NCI-H187 treated with DMSO at 0.1 percent for 48 hours (cell line): ENCODE data around the gene SKIC3.

ENCODE experiments used
- DNase-seq: peaks from one replicate; lab custom pipeline; 2025; lab: John Stamatoyannopoulos, UW

SKIC3 gene

DNA sequence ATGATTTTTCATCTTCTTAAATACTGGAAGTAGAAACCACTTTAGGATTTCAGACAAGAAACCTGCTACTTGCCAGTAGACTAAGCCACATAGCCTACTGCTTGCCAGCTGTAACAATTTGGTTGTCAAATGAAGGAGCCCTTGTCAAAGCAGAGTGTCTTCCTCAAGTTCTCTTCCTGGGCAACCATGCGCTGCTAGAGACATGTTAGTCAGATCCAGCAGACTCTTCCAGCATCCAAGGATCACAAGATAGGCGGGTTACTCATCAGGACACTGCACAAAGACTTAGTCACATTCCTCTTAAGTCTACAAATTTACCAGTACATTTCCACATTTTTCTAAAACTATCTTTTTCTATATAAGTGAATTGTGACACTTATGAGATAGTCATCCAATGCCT lies 24.4 kb downstream of the SKIC3 start:
- no peak for DNase-seq

DNA sequence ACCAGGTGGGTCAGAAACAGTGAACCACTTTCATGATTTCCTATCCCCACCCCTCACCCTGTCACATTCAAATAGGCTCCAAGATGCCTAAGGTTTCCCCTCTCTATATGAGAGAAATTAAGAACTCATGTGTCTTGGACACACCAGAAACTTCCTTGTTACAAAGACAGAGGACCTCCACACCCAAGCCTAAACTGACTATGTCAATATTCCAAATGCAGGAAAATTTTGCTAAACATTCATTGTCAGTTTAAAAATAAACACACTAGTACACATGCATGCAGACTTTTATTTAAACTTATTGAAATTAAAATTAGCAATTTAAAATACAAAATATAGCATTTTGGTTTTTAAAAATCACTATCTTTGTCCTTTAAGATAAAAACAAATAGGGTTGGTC lies 26.2 kb downstream of the SKIC3 start:
- no peak for DNase-seq

DNA sequence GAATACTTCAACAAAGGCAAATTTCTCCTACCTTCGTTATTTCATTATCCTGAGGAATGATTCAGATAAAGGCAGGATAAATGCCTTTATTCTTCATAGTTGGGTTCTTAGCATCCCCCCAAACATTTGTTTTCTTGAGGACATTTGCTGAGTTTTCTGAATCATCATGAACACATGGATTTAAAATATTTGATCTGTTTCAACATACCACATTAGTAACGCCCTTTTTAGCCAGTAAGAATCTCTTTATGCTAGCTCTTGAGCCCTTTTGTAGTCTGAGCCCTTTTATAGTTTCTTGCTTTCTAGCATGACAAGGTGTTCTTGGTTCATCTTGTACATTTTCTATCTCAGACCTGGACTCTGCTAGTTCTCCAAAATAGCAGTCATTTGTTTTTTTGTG lies 27.9 kb downstream of the SKIC3 start:
- DNase-seq = no peak

DNA sequence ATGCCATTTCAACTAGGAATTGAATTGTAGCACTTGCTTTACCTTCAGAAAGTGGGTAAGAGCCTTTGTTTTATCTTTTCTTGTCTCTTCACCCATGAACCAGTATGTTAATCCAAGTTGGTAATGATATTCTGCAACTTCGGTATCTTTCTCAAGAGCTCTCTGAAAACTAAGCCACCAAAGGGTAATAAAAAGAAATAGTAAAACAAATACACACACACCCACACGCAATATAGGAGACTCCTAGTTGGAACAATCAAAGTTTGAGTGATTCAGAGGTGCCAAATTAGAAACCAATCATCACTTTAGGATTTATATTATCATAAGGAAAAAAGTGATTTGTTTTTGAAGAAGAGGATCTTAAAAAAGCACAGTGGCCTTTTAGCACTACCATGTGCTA lies 30.4 kb downstream of the SKIC3 start:
- no peak for DNase-seq

DNA sequence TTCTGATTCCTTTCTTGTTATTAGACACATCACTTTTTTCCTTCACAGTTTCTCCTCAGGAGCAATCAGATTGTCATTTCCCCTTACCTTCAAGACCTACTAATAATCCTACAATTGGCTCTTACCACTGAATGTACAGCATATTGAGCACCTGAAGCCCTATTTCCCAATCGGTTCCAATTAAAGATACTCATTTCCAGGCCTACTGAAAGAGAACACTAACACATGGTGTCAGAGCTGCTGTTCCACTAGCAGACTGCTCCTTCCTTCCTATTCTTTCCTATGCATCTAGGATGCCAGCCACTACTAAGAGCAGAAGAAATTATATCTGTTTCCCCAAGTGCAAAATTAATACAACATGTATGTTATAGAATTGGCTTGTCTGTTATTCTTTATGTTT lies 34.6 kb downstream of the SKIC3 start:
- DNase-seq = no peak

DNA sequence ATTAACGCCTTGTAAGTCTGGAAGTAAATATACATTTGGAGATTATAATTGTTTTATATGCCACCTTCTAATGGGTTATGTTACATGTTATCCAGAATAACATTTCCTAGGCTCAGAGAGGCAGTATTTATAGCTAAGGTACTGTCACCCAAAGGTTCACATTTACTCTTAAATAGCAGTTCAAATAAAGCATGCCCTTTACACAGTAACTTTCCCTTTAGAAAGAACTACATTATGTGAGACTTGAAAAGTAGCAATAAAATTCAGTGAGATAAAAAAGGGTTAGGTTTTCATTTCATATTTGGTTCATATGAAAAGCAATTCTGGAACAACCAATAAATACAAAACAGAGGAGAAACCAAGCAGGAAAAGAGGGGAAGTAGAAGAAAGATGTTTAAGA lies 35.1 kb downstream of the SKIC3 start:
- DNase-seq = no peak

DNA sequence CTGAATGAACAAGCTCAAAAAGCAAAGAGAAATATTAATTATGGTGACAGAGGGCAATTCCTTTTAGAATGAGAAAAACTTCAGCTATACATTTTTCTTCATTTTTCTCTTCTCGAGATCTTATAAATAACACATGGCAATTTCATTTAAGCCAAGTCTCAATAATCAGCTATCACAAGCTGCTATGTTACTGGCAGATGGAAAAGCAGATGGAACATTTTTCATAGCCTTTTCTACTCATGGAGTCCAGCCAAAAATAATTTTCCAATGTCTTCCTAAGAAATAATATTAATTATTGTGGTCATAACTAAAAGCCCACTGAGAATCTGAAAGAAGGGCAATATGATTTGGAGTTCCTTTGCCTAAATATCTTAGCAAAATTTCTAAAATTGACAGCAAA lies 35.6 kb downstream of the SKIC3 start:
- DNase-seq = no peak

DNA sequence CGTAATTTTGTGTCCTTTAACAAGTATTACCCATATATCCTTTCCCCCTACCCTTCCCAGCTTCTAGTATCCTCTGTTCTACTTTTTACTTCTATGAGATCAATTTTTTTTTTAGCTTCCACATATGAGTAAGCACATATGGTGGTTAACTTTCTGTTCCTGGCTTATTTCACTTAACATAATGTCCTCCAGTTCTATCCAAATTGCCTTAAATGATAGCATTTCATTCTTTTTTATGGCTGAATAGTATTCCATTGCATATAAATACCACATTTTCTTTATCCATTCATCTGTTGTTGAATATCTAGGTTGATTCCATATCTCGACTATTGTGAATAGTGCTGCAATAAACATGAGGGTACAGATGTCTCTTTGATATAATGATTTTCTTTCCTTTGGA lies 36.4 kb downstream of the SKIC3 start:
- no peak for DNase-seq

DNA sequence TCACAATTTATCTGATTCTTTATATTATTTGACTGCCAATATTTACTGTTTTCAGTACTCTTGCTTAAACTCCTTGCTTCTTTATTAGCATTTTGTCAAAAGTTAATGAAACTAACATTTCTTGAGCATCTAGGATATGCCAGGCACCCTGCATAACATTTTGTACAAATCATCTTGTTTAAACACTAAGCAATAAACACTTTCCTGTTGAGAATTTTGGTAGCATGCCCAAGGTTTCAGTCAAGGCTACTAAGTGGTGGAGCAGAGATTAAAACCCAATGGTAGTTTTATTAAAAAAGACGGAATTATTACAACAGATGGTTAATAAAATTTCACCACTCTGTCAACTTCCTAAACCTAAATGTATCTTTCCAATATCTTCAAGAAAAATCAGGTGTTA lies 43.2 kb downstream of the SKIC3 start:
- no peak for DNase-seq

DNA sequence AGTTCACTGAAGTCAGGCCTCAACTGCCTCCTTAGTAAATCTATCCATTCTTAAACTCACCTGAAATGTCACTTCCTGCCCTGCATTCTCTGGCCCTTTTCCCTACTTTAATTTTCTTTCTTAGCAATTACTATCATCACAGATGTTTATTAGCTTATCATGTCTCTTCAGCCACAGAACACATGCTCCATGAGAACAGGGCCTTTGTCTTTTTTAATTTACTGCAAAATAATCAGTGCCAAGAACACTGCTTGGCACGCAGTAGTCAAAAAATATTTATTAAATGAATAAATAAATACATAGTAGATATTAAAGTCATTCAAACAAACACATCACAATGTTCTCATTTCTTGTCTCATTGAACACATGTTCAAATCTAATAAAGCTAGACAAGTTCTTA lies 46.2 kb downstream of the SKIC3 start:
- DNase-seq = no peak
